Breast epithelium (tissue), 4 donors: ENCODE measurements around the gene DCBLD1. TPM values are rescaled to one million over a fixed set of nuclear protein-coding genes. Genes with fewer than 3 reads are reported as not detected.

Experiments used
- DNase-seq, 2 donors: peaks; one replicate each; pipeline ENCODE4 v3.0.0-alpha.2; 2019; ENCODE audit warnings: low spot score in 2 of 2
- H3K27ac ChIP-seq, 2 donors: fragments of 200-600 bp; sonication (generic) in 1 of 2; one replicate each; pipeline ENCODE4 v1.5.1; 2016 to 2019; ENCODE audit warnings: mild to moderate bottlenecking in 1 of 2
- H3K27me3 ChIP-seq, 2 donors: fragments of 200-600 bp; sonication (generic) in 1 of 2; one replicate each; pipeline versions ENCODE4 v1.5.1 to v1.6.0; 2017 to 2019; ENCODE audit warnings: control low read depth in 1 of 2, mild to moderate bottlenecking in 1 of 2
- H3K36me3 ChIP-seq: fragments of 200-600 bp; one replicate; pipeline ENCODE4 v1.5.1; 2019
- H3K4me1 ChIP-seq, 2 donors: fragments of 200-600 bp; sonication (generic); one replicate each; pipeline ENCODE4 v1.5.1; 2016 to 2019; ENCODE audit warnings: control low read depth in 1 of 2
- H3K4me3 ChIP-seq, 3 donors: fragments of 200-600 bp; sonication (generic); 1 replicate in 2 of 3; 2 replicates in 1 of 3; pipeline ENCODE4 v1.5.1; 2016 to 2019; ENCODE audit warnings: mild to moderate bottlenecking in 3 of 3, moderate library complexity in 2 of 3
- H3K9me3 ChIP-seq, 2 donors: fragments of 200-600 bp; sonication (generic) in 1 of 2; one replicate each; pipeline ENCODE4 v1.5.1; 2016 to 2019; ENCODE audit warnings: control low read depth in 1 of 2
- CTCF ChIP-seq, 3 donors: fragments of 450-650 bp; IDR thresholded peaks; one replicate each; pipeline ENCODE4 v1.5.1; 2016 to 2017; ENCODE audit warnings: antibody characterized with exemption in 3 of 3, mild to moderate bottlenecking in 3 of 3, moderate library complexity in 3 of 3
- POLR2A ChIP-seq: fragments of 450-650 bp; IDR thresholded peaks from one replicate; pipeline ENCODE4 v1.6.1; 2016; ENCODE audit warnings: antibody characterized with exemption, mild to moderate bottlenecking, moderate library complexity
- POLR2AphosphoS5 ChIP-seq, 3 donors: sonication (generic); formaldehyde crosslinking; IDR thresholded peaks; one replicate each; pipeline ENCODE4 v1.6.1; 2017; ENCODE audit warnings: antibody characterized with exemption in 3 of 3
- intact Hi-C: fragments of 100-400 bp; cut with DNase I; formaldehyde crosslinking; loops from one replicate; pipeline ENCODE4 v1.15.1; 2023; ENCODE audit warnings: low total_unique reads
- total RNA-seq, 3 donors: library from RNA; depleted of rRNA; stranded (reverse); fragments of >200 nt; gene quantifications; one replicate each; pipeline ENCODE4 v1.1.0, GENCODE V29; 2016

The DCBLD1 gene
- total RNA-seq, 3 donors from 2014 or later, result 10.4 to 16.0 (median 11.8) TPM

- H3K4me3 ChIP-seq, result no peak overlapping the region
- intact Hi-C loops, result no loop called here
These were observed 36.4 kb downstream of the DCBLD1 start for GRCh38 chr6:117518870-117519269.

GRCh38 chr6:117520603-117521395 lies 38.3 kb downstream of the DCBLD1 start:
- no peaks in the 10 kb centered on the region for H3K9me3 ChIP-seq
- H3K27ac ChIP-seq, result no peak overlapping the region
- H3K4me1 ChIP-seq, result no peaks in the 10 kb centered on the region
- H3K27me3 ChIP-seq, result no peaks in the 10 kb centered on the region
- intact Hi-C loops, result no loop called here
- no peaks in the 10 kb centered on the region for H3K36me3 ChIP-seq
- no peak for TF ChIP-seq CTCF (IDR thresholded peaks at IDR 0.05)
- DNase-seq, result no peak
- H3K4me3 ChIP-seq, result no peak overlapping the region

More at GRCh38 chr6:117518870-117519269, 36.4 kb downstream of the DCBLD1 start:
- Histone ChIP-seq H3K9me3 (no peaks in the 10 kb centered on the region), H3K27ac (no peak overlapping the region), H3K27me3 (no peaks in the 10 kb centered on the region), H3K36me3 (no peaks in the 10 kb centered on the region), H3K4me1 (no peaks in the 10 kb centered on the region)
- no peak for DNase-seq
- no peak for TF ChIP-seq POLR2AphosphoS5 (IDR thresholded peaks at IDR 0.05)
- TF ChIP-seq CTCF (IDR thresholded peaks at IDR 0.05), result no peak
- TF ChIP-seq POLR2A, result no peak

- TF ChIP-seq POLR2A (no peak), CTCF (IDR thresholded peaks at IDR 0.05) (no peak), POLR2AphosphoS5 (IDR thresholded peaks at IDR 0.05) (no peak)
- Histone ChIP-seq H3K9me3 (no peaks in the 10 kb centered on the region), H3K4me1 (no peaks in the 10 kb centered on the region), H3K36me3 (no peaks in the 10 kb centered on the region), H3K4me3 (no peak overlapping the region), H3K27ac (no peak overlapping the region), H3K27me3 (no peaks in the 10 kb centered on the region)
- intact Hi-C loops, result no loop called here
- DNase-seq, result no peak
These were observed 39.5 kb downstream of the DCBLD1 start for GRCh38 chr6:117521791-117522502.

- no peak for DNase-seq
- intact Hi-C loops, result no loop called here
- Histone ChIP-seq H3K27ac (no peak overlapping the region), H3K36me3 (no peaks in the 10 kb centered on the region), H3K27me3 (no peaks in the 10 kb centered on the region), H3K4me1 (no peaks in the 10 kb centered on the region), H3K9me3 (no peaks in the 10 kb centered on the region), H3K4me3 (no peak overlapping the region)
- TF ChIP-seq CTCF (IDR thresholded peaks at IDR 0.05) (no peak), POLR2AphosphoS5 (IDR thresholded peaks at IDR 0.05) (no peak), POLR2A (no peak)
These were observed 43.1 kb downstream of the DCBLD1 start for GRCh38 chr6:117525607-117526006.
